CD4-positive, alpha-beta T cell treated with Interleukin-2 at 100 ng/mL for 4 hours (primary cell): ENCODE measurements around the gene PFKL.
"Not testable (repeated sequence)": the region's sequence is repeated elsewhere in the genome, so short reads cannot be mapped to it uniquely, and the experiment has no call there.

Source experiments
- DNase-seq: peaks from one replicate; pipeline ENCODE4 v3.0.0-alpha.2; 2020; ENCODE audit warnings: low spot score

The PFKL gene

DNA sequence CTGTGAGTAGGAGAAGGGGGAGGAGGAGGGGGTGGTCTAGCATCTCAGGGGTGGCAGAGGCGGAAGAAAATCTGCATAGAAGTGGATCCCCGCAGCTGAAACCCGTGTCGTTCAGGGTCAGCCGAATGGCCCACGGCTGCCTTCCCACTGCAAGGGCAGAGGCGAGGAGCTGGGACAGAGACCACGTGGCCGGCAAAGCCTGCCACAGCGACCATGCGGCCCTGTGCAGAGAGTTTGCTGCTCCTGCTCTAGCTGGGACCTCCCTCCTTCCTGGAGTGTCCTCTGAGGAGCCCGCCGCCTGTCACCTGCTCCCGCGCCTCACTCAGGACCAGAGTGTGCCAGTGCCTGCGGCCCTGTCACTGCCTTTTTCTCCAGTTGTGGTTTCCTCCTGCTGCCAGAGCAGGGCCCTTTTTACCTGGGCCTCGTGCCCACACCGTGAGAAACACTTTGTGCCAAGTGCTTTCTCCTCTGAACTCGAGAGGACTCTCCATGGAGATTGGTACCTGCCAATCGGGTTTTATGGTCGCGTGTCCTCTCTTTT lies 48.1 kb downstream of the PFKL start:
- no peak for DNase-seq

DNA sequence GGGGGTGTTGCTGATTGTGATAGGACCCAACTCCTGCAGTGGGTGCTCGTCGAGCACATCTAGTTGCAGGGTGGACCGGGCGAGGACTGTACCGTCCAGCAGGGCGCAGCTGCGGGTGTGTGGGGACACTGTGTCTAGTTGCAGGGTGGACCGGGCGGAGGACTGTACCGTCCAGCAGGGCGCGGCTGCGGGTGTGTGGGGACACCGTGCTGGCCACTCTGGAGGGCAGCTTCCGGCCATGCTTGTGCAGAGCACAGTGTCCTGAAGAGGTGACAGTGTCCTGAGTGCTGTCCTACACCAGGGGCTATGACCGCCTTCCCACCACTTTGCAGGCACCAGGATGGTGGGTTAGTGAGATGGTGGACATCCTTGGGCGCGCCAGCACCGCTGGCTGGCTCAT lies 49.0 kb downstream of the PFKL start:
- DNase-seq = no peak

DNA sequence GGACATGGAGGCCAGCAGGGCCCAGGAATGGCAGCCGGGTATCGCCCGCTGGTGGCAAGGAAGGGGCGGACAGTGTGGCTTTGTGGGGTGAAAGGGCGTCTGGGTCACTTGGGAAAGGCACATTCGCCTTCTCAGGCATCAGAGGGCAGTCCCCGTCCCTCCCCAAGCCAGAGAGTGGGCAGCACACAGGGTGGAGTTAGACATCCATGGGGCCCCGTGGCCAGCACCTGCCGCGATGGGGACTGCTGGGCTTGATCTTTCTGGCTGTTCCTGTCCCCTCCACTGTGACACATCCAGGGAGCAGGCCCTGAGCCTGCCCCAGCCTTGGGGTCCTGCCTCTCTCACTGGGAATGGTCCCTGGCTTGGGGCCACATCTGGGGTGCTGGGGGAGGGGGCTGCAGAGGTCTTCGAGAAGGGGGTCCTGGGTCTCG lies 49.6 kb downstream of the PFKL start:
- no peak for DNase-seq

DNA sequence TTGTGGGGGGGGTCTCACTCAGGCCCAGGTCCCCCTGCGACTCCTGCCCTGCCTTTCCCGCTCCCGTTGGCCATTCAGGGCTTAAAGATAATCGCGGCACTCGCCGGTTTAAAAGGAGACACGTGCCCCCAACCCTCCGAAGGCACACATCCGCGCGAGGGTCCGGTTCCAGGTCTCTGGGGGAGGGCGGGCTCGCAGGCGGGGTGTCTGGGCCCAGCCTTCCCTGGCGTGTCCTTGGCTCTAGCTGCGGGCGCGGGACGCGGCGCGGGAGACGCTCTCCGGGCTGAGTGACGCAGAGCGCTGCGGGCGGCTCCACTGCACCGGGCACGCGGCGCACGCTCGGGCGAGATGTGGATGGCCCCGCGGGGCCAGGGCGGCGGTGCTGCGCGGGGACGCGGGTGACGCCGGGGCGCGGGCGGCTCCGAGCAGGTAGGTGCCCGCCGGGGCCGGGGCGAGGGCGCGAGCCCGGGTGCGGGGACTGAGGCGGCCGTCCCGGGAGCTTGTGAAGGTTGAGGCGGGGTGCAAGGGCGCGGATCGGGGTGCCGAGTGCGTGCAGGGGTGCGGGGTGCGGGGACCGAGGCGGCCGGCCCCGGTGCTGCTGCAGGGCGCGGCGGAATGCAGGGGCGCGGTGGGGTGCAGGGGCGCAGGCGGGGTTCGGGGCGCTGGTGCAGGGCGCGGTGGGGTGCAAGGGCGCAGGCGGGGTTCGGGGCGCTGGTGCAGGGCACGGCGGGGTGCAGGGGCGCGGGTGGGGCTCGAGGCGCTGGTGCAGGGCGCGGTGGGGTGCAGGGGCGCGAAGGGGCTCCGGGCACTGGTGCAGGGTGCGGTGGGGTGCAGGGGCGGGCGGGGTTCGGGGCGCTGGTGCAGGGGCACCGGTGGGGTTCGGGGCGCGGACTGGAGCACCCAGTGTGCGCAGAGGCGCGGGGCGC lies 50.3 kb downstream of the PFKL start:
- no peak for DNase-seq

DNA sequence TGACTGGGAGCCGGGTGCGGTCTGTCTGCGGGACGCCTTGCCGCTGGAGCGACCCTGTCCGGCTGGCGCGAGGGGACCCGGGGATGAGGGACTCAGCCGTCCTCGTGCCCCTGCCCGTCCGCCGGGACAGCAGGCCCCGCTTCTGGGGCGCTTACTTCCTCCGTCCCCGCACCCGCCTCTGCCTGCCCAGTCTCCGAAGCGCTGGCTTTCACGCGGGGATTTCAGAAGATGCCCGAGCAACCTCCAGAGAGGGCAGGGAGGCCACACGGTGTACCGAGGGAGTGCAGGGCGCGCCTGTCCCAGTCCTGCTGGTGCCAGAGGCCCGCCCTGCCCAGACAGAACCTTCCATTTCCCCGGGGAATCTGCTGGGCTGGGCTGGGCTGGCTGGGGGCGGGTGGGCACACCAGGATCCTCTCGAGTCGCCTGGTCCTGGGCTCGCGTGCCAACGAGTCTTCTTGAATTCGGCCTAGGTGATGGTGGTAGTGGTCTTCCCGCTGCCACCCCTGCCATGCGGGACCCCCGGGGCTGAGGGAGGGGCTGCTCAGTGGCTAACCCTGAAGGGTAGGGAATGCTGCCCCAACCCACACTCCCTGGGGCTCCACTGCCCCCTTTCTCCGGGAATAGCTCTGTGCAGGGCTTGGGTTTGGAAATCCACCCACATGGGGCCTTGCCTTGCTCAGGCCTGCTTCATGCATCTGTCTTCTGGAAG lies 51.1 kb downstream of the PFKL start:
- DNase-seq = no peak

DNA sequence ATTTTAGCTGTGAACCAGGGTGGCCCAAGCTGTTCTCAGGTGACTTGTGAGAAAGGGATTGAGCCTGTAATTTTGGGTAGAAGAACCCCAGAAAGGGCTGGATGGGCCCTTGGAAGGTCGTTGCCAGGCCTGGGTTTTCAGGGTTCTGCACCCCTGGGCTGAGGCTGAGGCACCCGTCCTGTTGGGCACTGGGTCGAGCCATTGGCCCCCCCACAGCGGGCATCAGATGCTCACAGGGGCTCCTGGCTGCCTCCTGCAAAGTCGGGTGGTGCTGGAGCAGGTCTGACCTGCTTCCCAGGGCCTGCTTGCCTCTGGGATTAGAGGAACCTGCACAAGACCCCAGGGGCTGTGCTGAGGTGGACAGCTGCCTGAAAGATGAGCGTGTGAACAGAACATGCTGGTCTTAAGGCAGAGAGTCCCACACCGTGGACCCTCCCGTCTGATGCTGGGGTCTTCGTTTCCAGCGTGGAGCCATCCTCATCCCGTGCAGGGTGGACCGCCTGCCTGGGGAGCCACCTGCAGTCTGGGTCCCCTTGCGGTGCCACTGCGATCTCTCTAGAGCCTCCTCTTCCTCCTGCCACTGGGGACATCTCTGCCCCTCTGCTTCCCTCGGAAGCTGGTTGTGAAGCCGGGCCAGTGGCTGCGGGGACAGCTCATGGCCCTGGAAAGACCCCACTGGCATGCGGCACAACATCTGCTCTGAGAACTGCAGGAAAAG lies 51.8 kb downstream of the PFKL start:
- DNase-seq = no peak

DNA sequence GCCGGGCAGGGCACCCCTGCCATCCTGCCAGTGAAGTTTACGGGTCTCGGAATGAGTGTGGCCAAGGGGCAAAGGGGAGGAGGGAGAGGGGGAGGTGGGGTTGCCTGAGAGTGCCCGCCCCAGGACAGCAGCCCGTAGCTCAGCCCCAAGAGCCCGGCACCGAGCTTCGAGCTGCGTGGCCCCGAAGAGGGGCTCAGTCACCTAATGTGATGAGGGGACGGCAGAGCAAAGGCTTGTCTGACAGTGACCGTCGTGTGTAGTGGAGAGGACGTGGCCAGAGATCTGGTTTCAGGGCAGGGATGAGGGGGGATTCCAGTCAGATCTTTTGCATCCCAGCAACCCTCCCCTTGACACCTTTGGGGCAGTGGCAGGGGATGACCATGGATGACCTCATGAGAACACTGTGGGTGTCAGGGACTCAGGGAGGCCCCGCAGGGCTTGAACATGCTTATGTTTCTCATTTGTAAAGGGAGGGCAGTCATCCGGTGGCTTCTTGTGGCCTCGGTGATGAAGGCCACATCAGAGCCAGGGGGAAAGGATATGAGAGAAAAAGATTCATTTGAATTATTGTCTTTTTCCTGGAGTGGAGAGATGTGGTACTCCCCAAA lies 52.5 kb downstream of the PFKL start:
- no peak for DNase-seq

DNA sequence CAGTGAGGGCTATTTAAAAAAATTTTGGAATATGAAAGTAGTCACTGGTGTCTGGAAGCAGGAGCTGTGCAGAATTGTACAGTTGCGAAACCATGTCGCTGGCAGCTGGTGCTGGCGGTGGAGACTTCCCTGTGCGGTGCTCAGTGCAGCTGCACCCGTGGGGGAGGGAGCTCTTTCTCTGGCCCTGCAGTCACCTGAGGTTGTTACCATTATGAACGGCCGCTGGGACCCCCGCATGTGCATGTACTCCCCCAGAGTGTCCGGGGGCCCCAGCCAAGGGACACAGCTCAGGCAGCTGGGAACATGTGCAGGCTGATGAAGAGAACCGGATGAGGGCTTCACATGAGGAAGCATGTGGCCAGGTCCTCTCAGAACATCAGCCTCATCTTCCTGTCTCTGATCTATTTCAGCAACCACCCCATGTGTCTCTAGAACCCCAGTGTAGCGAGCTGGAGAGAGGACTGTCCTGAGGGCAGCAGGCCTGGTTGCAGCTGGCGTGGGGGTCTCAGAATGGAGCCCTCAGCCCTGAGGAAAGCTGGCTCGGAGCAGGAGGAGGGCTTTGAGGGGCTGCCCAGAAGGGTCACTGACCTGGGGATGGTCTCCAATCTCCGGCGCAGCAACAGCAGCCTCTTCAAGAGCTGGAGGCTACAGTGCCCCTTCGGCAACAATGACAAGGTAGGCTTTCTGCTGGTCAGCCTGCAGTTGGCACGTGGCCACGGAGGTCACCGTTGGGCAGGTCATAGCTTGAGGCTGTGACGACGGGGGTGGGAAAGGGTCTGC lies 53.5 kb downstream of the PFKL start, which contains the start of gene TRPM2:
Gene TRPM2, plus strand, starts transcription at position 431 of the 780 bp plus-strand sequence. Its CDS starts 80 bp downstream, at position 511.
- peak; percentile 21 for DNase-seq

DNA sequence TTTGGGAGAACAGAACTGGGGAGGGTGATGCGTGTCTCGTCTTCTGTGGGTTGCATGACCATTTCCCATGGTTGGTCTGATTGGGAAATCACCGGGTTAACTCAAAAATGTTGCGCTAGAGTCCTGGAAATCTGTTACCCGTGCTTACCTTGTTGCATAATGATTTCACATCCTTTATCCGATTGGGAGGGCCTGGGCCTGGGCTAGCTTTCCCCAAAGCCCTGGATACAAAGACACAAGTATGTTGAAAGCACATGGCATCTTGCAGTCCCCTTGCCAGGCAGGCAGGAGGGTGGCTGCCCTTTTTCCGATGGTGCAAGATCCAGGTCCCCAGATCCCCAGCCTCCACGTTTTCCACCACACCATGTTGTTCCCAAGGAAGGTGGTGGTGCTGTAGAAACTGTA lies 54.1 kb downstream of the PFKL start:
- DNase-seq = no peak

DNA sequence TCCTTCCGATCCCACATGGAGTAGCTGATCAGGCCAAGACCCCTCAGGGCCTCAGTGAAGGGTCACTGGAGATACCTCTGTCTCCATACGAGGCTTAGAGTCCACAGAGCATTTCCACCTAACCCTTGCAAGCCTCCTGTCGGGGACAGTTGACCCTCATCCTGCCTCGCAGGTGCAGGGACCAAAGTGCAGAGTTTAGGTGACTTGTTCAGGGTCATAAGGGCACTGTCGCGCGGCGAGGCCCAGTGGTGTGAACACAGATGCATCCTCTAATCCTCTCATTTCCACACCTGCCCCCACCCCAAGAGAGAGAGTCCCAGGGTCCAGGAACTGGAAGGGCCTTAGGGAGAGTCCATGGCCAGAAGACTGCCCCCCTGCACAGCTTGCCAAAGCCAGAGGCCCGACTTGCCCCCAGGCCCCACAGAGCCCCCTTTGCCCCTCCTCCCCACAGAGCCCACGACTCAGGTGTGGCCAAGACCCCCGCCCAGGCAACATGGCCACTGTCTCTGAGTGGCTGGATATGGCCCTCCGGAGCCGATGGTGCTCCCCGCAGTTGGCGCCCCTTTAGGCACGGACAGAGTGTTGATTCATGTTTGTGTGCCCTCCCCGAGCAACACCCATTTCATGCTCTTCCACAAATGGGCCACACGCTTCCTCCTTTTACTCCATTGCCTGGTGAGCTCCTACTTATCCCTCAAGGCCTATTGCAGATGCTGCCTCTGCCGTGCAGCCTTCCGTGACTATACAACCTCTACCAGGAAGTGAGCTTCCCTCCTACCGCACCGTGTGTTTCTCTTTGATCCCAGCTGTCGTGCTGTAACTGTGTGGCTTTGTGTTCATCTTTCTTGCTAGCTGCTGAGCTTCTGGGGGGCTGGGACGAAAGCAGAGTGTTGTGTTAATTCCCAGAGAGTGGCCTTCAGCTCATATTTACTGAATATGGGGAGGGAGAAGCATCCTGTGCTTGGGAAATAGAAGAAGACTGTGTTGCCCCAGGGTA lies 55.2 kb downstream of the PFKL start:
- DNase-seq = peak; percentile 12

DNA sequence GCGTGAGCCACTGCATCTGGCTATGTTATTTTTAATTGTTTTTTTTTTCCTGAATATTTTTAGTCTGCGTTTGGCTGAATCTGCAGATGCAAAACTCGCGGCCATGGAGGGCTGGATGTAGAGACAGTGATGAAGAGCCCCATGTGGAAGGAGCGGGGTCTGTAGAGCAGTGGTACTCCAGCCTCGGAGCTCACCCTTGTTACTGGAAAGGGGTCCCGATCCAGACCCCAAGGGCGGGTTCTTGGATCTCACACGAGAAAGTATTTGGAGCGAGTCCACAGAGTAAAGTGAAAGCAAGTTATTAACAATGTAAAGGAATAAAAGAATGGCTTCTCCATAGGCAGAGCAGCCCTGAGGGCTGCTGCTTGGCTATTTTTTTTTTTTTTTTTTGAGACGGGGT lies 56.3 kb downstream of the PFKL start:
- DNase-seq = no peak

DNA sequence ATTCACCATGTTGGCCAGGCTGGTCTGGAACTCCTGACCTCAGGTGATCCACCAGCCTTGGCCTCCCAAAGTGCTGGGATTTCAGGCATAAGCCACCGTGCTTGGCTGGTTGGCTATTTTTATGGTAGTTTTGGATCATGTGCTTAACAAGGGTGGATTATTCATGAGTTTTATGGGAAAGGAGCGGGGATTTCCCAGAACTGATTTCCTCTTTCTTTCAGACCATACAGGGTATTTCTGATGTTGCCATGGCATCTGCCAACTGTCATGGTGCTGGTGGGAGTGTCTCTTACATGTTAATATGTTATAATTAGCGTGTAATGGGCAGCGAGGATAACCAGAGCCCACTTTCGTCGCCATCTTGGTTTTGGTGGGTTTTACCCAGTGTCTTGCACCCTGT lies 56.8 kb downstream of the PFKL start:
- no peak for DNase-seq

DNA sequence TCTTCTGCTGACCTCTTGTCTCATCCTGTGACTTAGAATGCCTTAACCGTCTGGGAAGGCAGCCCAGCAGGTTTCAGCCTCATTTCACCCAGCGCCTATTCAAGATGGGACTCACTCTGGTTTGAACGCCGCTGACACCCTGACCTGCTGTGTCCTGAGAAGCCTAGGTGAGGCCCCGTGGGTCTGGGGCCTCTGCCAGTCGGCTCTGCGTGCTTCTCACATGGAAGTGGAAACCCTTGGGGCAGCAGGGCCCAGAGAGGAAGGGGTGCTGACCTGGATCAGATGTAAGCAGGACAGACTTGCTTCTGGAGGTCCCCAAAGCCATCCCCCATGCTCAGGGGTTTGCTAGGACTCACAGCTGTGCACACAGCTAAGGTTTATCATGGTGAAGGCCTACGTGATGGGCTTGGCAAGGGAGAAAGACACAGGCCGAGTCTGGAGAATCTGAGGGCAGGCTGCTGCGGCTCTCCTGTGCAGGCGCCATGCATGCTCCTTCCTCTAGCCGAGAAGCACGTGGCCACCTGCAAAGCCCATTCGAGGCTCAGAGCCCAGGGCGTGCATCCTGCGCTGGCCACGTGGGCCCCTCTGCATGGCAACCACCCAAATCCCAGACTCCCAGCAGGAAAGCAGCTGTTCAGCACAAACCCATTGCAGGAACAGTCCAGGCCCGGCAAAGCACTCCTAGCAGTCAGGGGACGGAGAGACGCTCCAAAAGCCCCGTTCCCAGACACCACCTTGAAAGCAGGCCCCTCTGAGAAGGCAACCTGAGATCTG lies 57.4 kb downstream of the PFKL start:
- no peak for DNase-seq

DNA sequence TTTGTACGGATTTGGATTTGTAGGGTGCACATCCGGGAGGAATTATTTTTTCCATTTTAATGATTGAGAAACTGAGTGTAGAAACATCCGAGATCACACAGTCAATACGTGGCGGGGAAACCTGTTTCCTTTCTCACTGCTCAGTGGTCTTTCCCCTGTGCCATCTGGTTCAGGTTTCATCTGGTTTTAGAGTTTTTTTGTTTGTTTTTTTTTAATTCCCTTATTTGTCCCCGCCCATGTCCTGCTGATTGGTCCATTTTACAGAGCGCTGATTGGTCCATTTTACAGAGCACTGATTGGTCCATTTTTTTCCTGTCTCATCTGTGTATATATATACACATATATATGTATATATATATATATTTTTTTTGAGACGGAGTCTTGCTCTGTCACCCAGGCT lies 59.5 kb downstream of the PFKL start:
- no peak for DNase-seq

DNA sequence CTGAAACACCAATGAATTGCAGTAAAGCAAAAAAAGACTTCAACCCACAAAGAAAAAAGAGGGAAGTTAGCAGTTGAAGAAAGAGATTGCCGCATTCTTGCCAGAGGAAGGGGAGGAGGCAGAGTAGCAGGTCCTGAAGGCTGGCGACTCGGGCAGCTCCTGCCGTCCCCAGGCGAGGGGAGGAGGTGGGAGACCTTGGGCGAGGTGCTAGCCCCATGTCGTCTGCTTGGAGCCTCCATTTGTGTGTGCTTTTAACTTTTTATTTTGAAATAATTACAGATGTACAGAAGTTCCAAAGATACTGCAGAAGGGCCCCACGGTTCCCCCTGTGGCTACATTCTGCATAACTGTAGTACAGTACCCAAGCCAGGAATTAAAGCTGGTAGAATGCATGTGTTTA lies 60.3 kb downstream of the PFKL start:
- DNase-seq = no peak

DNA sequence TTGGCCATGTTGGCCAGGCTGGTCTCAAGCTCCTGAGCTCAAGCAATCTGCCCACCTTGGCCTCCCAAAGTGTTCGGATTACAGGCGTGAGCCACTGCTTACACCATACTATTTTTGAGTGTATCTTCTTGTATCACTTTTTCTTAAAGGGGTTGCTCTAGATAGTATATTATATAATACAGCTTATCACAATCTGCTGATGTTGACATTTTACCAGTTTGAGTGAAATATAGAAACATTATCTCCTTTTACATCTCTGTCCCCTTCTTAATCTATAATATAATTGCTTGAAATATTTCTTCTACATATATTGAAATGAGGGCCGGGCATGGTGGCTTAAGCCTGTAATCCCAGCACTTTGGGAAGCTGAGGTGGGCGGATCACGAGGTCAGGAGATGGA lies 62.0 kb downstream of the PFKL start:
- DNase-seq = not testable (repeated sequence)

DNA sequence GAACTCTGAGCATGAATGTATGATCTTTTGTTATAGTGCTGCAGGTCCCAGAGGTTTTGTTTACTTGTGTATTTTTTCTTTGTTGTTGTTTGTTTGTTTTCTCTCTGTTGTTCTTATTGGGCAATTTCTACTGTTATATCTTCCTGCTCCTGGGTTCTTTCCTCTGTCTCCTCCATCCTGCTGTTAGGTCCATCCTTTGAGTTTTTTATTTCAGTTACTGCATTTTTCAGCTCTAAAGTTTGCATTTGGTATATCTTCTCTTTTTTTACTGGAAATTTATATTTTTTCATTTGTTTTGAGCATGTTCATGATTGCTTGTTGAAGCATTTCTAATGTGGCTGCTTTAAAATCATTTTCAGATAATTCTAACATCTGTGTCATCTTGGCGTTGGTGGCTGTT lies 63.4 kb downstream of the PFKL start:
- no peak for DNase-seq

DNA sequence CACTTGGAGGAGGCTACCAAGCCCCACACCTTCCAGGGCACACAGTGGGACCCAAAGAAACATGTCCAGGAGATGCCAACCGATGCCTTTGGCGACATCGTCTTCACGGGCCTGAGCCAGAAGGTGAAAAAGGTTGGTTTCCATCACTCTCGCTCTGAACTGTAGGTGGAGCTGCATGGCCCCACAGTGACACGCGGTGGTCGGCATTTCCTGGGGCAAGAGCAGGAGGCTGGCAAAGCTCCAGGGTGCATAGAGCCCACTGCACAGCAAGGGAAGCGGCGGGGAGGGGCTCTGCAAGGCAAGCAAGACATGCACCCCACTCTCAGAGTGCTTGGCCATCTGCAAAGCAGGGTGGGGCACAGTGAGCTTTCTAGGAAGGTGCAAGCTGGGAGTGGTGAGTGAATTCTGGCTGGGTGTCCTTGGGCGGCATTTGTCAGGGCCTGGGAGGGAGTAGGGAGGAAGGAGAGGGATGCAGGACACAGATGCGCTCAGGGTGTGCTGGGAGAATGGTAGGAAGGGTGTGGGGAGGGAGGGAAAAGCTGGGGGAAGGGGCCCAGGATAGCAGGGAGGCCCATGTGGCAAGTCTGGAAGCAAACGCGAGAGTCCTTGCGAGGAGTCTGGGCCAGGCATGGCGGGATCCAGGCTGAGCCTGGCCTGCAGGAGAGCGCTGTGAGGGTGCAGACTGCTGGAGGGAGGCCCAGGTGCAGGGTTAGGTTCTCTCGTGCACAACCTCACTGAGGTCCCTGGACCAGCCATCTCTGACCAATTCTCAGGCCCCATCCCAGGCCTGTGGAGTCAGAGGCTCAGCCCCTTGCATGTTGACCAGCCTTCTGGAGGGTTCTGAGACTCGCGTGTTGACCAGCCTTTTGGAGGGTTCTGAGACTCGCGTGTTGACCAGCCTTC lies 64.5 kb downstream of the PFKL start:
- DNase-seq = no peak
